Measurements from ENCODE around the gene CFAP45.

The CFAP45 gene

DNA sequence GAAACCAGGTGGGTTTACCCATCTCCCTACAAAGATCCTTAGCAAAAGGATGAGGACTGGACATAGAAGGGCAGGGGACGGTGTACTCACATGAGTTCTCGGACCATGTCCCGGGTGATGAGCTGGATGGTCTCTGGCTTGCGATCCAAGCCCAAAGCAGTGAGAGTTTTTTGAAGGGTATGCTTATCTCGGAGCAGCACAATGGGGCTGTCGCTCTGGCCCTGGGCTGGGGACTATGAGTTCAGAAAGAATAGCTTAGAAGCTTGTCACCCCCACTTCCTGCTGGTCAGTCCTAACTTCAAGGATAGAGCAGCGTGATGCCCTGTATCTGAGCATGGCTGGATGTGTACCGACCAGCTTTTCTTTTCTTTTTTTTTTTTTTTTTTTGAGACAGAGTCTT is 9.6 kb downstream of the CFAP45 start:
- Histone ChIP-seq H3K27me3 (ENCODE audit: control insufficient read depth, insufficient read depth, low read length) (peaks cover 3% of the 10 kb centered on the region), H3K9me3 (ENCODE audit: control insufficient read depth, insufficient read depth, low read length) (no peaks in the 10 kb centered on the region), H3K4me3 (ENCODE audit: low read depth, low read length) (no peak overlapping the region), H3K4me1 (ENCODE audit: control insufficient read depth, insufficient read depth, low read length) (peaks cover 3% of the 10 kb centered on the region), H3K36me3 (ENCODE audit: control insufficient read depth, insufficient read depth, low read length) (no peaks in the 10 kb centered on the region), H3K9ac (ENCODE audit: low read depth, low read length) (no peak overlapping the region)

DNA sequence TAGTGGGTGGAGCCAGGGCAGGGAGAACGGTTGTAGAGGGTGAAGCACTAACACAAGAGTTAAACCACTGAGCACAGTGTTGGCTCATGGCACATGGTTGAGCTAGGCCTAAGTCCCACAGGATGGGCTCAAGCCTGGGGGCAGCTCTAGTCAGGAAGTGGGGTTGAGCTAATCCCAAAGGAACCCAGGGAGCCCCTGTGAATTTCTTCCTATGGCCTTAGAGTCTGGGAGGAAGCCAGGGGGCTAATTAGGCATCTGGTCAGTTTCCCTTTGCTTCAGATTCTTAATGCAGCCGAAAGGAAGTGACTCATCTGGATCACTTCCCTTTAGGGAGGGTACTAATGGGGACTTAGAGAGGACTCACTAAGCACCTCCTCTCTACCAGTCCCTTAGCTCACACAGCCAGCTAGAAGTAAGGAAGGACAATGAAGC is 10.1 kb downstream of the CFAP45 start:
- Histone ChIP-seq H3K36me3 (ENCODE audit: control insufficient read depth, insufficient read depth, low read length) (no peaks in the 10 kb centered on the region), H3K9me3 (ENCODE audit: control insufficient read depth, insufficient read depth, low read length) (no peaks in the 10 kb centered on the region), H3K4me3 (ENCODE audit: low read depth, low read length) (no peak overlapping the region), H3K4me1 (ENCODE audit: control insufficient read depth, insufficient read depth, low read length) (peaks cover 3% of the 10 kb centered on the region), H3K27me3 (ENCODE audit: control insufficient read depth, insufficient read depth, low read length) (no peaks in the 10 kb centered on the region), H3K9ac (ENCODE audit: low read depth, low read length) (no peak overlapping the region)

DNA sequence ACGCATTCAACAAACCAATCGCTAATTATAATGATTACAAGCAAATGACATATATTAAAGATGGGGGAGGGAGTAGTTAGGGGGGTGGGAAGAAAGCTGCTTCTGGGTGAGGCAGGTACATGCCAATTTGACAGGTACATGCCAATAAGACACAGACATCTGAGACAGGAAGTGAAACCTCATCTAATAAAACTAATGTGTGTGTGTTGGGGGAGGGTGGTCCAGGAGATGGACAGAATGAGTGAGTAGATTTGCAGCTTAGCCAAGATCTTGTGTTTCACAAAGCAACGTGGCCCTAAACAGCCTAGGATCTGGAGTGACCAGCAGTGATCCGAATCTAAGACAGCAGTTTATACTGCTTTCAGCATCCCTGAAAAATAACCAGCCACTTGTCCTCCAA is 10.8 kb downstream of the CFAP45 start:
- Histone ChIP-seq H3K9ac (ENCODE audit: low read depth, low read length) (no peak overlapping the region), H3K4me3 (ENCODE audit: low read depth, low read length) (no peak overlapping the region), H3K9me3 (ENCODE audit: control insufficient read depth, insufficient read depth, low read length) (no peaks in the 10 kb centered on the region), H3K36me3 (ENCODE audit: control insufficient read depth, insufficient read depth, low read length) (no peaks in the 10 kb centered on the region), H3K27me3 (ENCODE audit: control insufficient read depth, insufficient read depth, low read length) (no peaks in the 10 kb centered on the region), H3K4me1 (ENCODE audit: control insufficient read depth, insufficient read depth, low read length) (peaks cover 3% of the 10 kb centered on the region)

DNA sequence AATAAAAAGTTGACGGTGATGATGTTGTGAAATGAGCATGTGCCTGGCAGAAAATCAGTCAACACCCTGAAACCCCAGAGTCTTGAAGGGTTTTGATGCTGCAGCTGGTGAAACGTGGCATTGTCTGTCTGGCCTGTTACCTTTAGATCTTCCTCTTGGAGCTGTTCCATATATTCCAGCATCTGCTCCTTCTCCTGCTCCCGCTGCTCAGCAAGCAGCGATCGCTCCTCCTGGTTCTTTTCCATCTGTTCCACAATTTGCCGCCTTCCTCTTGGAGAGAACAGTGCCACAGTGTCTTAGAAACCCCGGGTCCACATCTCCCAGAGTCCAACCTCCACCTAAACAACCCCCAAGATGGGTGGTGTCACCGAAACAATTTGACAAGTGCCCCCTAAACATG is 15.7 kb downstream of the CFAP45 start:
- H3K9me3 ChIP-seq (ENCODE audit: control insufficient read depth, insufficient read depth, low read length): no peaks in the 10 kb centered on the region
- no peaks in the 10 kb centered on the region for H3K4me1 ChIP-seq (ENCODE audit: control insufficient read depth, insufficient read depth, low read length)
- H3K4me3 ChIP-seq (ENCODE audit: low read depth, low read length): no peak overlapping the region
- no peaks in the 10 kb centered on the region for H3K27me3 ChIP-seq (ENCODE audit: control insufficient read depth, insufficient read depth, low read length)
- H3K36me3 ChIP-seq (ENCODE audit: control insufficient read depth, insufficient read depth, low read length): no peaks in the 10 kb centered on the region
- no peak overlapping the region for H3K9ac ChIP-seq (ENCODE audit: low read depth, low read length)

DNA sequence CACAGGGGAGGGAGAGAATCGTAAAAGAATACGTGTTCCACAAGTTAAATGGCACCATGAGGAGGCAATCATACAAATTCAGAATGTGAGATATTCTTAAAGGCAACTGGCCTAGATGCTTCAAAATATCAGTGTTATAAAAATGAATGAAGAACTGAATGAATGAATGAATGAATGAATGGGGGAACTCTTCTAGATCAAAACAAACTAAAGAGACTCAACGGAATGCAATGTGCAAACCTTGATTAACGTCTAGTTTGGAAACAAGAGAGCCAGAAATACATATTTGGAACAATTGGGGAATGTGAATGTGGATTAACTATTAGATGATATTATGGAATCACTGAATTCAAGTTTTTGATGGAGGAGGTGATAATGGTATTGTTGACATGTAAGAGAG is 16.8 kb downstream of the CFAP45 start:
- Histone ChIP-seq H3K9ac (ENCODE audit: low read depth, low read length) (no peak overlapping the region), H3K9me3 (ENCODE audit: control insufficient read depth, insufficient read depth, low read length) (no peaks in the 10 kb centered on the region), H3K4me3 (ENCODE audit: low read depth, low read length) (no peak overlapping the region), H3K4me1 (ENCODE audit: control insufficient read depth, insufficient read depth, low read length) (no peaks in the 10 kb centered on the region), H3K27me3 (ENCODE audit: control insufficient read depth, insufficient read depth, low read length) (no peaks in the 10 kb centered on the region), H3K36me3 (ENCODE audit: control insufficient read depth, insufficient read depth, low read length) (no peaks in the 10 kb centered on the region)

DNA sequence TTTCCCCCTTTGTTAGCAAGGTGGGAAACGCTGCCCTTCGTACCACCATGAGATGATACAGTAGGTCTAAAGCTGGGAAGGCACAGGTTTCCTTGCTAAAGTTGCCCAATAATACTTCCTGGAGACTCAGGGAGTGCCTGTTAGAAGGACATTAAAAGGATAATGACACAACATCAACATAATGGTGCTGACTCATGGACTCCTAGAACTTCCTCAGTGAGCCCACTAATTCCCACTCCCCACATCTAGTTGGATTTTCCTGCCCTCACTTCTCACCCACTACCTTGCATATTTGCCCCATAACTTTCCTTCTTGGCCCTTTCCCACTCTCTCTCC is 17.5 kb downstream of the CFAP45 start:
- Histone ChIP-seq H3K36me3 (ENCODE audit: control insufficient read depth, insufficient read depth, low read length) (no peaks in the 10 kb centered on the region), H3K9me3 (ENCODE audit: control insufficient read depth, insufficient read depth, low read length) (no peaks in the 10 kb centered on the region), H3K27me3 (ENCODE audit: control insufficient read depth, insufficient read depth, low read length) (no peaks in the 10 kb centered on the region), H3K4me1 (ENCODE audit: control insufficient read depth, insufficient read depth, low read length) (no peaks in the 10 kb centered on the region), H3K9ac (ENCODE audit: low read depth, low read length) (no peak overlapping the region), H3K4me3 (ENCODE audit: low read depth, low read length) (no peak overlapping the region)

DNA sequence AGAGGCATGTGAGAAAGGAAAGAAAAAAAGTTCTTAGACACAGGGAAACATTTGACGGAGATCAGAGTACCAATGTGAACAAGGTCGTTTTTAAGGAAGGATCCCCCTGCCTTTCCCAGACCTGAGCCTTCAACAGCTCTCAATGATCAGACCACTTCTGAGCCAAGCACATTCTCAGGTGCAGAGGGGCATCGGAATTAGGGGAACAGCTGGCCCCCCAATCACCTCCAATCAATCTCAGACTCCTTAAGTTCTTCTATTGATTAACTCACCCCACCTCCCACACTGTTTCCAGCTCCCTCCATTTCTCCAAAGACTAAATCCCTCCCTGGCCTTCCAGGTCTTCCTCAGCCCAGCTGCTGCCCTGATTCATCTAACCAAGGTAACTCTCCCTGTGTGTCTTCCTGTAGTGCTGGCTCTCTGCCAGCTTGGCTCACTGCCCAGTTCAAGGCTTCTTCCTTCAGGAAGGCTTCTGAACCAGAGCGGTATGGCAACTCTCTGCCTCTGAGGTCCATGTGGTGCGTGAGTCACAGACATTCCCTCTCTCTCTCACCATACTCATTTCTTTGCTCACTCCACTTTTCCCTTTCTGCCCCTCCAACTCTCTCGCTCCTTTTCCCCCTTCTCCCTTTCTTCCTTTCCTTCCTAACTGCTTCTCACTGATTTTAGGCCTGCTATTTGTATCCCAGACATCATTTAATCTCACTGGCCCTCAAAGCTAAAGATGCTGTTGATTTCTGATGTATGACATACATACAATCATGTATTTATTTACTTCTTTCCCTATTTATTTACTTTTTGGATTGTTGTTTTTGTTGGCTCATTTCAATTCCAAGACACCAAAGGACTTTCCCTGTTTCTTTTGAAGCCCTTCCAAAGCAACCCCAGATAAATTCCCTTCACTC is 18.1 kb downstream of the CFAP45 start:
- Histone ChIP-seq H3K4me3 (ENCODE audit: low read depth, low read length) (no peak overlapping the region), H3K36me3 (ENCODE audit: control insufficient read depth, insufficient read depth, low read length) (no peaks in the 10 kb centered on the region), H3K27me3 (ENCODE audit: control insufficient read depth, insufficient read depth, low read length) (no peaks in the 10 kb centered on the region), H3K9me3 (ENCODE audit: control insufficient read depth, insufficient read depth, low read length) (no peaks in the 10 kb centered on the region), H3K4me1 (ENCODE audit: control insufficient read depth, insufficient read depth, low read length) (no peaks in the 10 kb centered on the region), H3K9ac (ENCODE audit: low read depth, low read length) (no peak overlapping the region)

DNA sequence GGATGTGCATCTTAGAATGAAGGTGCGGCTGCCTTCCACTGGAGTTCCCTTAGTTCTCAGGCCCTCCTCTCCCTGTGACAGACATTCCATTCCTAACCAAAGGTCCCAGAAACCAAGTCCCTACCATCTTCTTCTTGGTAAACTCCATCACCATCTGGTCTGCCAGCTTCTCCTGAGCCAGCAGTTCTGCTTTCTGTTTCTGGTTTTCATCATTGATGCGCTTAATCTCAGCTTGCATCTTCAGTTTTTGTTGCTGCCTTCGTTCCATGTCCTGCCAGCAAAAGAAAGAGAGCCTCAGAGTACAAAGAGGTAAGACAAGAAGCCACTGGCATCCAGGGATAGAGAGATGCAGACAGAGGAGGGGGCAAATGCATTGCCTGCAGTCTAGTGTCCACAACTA is 19.5 kb downstream of the CFAP45 start:
- no peaks in the 10 kb centered on the region for H3K9me3 ChIP-seq (ENCODE audit: control insufficient read depth, insufficient read depth, low read length)
- no peak overlapping the region for H3K4me3 ChIP-seq (ENCODE audit: low read depth, low read length)
- H3K27me3 ChIP-seq (ENCODE audit: control insufficient read depth, insufficient read depth, low read length): no peaks in the 10 kb centered on the region
- H3K4me1 ChIP-seq (ENCODE audit: control insufficient read depth, insufficient read depth, low read length): no peaks in the 10 kb centered on the region
- no peaks in the 10 kb centered on the region for H3K36me3 ChIP-seq (ENCODE audit: control insufficient read depth, insufficient read depth, low read length)
- no peak overlapping the region for H3K9ac ChIP-seq (ENCODE audit: low read depth, low read length)

DNA sequence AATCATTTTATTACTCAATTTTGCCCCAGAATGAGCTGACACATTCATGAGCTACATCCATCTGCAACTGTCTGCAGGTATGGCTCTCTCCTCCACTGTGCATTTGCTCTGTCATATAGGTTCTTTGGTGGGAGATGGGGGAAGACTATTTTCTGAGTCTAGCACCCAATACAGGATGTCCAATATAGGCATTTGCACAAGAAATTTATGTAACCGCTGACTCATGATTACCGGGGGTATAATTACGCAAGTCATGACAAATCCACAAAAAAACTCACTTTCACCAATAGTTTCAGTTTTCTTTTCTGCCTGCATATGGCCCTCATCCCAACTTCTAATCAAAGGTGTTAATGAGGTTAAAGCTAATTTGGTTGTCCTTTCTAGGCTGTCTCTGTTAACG is 20.0 kb downstream of the CFAP45 start:
- Histone ChIP-seq H3K9ac (ENCODE audit: low read depth, low read length) (no peak overlapping the region), H3K9me3 (ENCODE audit: control insufficient read depth, insufficient read depth, low read length) (no peaks in the 10 kb centered on the region), H3K36me3 (ENCODE audit: control insufficient read depth, insufficient read depth, low read length) (no peaks in the 10 kb centered on the region), H3K4me3 (ENCODE audit: low read depth, low read length) (no peak overlapping the region), H3K4me1 (ENCODE audit: control insufficient read depth, insufficient read depth, low read length) (no peaks in the 10 kb centered on the region), H3K27me3 (ENCODE audit: control insufficient read depth, insufficient read depth, low read length) (no peaks in the 10 kb centered on the region)

DNA sequence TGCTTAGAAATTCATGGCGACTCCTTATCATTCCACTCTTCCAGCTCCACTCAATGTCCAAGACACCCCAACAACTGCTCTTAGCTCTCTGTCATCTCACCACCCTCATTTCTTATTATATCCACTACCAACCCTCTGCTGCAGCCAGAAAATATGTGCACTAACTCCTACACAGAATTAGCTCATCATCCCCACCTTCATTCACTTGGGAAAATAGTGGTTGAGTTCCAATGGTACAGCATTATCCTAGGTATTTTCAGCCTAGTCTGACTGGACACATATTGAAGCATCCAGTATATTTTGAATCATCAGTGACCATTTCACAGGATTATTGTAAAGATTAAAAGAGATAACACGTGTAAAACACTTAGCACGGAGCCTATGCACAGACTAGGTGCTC is 20.8 kb downstream of the CFAP45 start:
- Histone ChIP-seq H3K36me3 (ENCODE audit: control insufficient read depth, insufficient read depth, low read length) (no peaks in the 10 kb centered on the region), H3K4me3 (ENCODE audit: low read depth, low read length) (no peak overlapping the region), H3K9me3 (ENCODE audit: control insufficient read depth, insufficient read depth, low read length) (no peaks in the 10 kb centered on the region), H3K4me1 (ENCODE audit: control insufficient read depth, insufficient read depth, low read length) (no peaks in the 10 kb centered on the region), H3K9ac (ENCODE audit: low read depth, low read length) (no peak overlapping the region), H3K27me3 (ENCODE audit: control insufficient read depth, insufficient read depth, low read length) (no peaks in the 10 kb centered on the region)

DNA sequence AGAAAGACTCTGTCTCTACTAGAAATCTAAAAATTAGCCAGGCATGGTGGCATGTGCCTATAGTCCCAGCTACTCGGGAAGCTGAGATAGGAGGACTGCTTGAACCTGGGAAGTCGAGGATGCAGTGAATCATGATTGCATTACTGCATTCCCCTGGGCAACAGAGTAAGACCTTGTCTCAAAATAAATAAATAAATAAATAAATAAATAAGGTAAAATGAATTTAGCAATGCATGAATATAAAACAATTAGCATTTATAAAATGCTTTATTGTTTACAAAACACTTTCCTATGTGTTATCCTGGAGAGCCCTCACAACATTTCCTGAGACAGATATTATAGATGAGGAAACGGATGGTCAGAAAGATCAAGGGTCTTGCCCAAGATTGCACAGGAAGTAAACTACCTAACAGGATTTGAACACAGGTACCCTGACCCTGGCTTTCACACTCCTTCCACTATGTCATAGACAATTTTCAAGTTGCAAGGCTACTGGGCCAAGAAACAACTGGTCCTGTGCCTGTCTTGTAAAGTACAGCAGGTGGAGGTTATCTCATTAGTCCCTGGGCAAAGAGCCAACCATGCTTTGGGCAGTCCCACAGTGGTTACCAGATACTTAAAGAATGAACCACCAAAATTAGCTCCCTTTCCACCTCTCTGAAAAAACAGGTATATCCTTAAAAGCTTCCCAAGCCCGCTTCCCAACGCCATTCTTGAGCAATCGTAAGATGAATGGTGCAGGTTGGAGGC is 22.1 kb downstream of the CFAP45 start:
- no peak overlapping the region for H3K4me3 ChIP-seq (ENCODE audit: low read depth, low read length)
- H3K9me3 ChIP-seq (ENCODE audit: control insufficient read depth, insufficient read depth, low read length): no peaks in the 10 kb centered on the region
- H3K9ac ChIP-seq (ENCODE audit: low read depth, low read length): no peak overlapping the region
- H3K27me3 ChIP-seq (ENCODE audit: control insufficient read depth, insufficient read depth, low read length): no peaks in the 10 kb centered on the region
- no peaks in the 10 kb centered on the region for H3K4me1 ChIP-seq (ENCODE audit: control insufficient read depth, insufficient read depth, low read length)
- H3K36me3 ChIP-seq (ENCODE audit: control insufficient read depth, insufficient read depth, low read length): no peaks in the 10 kb centered on the region

DNA sequence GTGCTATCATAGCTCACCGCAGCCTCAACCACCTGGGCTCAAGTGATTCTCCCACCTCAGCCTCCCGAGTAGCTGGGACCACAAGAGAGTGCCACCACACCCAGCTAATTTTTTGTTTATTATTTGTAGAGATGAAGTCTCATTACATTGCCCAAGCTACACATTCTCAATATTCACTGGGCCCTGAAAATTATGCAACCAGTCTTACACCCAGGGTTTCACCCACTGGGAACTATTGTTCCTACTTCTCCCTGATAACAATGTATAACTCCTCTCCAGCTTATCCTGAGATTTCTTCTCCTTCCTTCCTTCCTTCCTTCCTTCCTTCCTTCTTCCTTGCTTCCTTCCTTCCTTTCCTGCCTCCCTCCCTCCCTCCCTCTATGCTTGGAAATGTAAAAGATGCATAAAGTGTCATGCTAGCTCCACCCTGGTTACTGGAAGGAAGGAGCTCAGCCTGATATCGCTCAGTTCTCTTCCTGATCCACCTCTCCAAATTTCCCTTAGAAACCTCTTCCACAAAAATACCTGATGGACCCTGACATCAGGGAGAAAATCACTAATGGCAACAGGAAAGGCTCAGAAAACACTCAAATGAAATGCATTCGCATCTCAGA is 26.3 kb downstream of the CFAP45 start:
- no peaks in the 10 kb centered on the region for H3K27me3 ChIP-seq (ENCODE audit: control insufficient read depth, insufficient read depth, low read length)
- no peak overlapping the region for H3K4me3 ChIP-seq (ENCODE audit: low read depth, low read length)
- peaks cover 2% of the 10 kb centered on the region for H3K4me1 ChIP-seq (ENCODE audit: control insufficient read depth, insufficient read depth, low read length)
- no peak overlapping the region for H3K9ac ChIP-seq (ENCODE audit: low read depth, low read length)
- H3K9me3 ChIP-seq (ENCODE audit: control insufficient read depth, insufficient read depth, low read length): no peaks in the 10 kb centered on the region
- H3K36me3 ChIP-seq (ENCODE audit: control insufficient read depth, insufficient read depth, low read length): no peaks in the 10 kb centered on the region
